ENCODE measurements around the gene CD83.
"Not testable (repeated sequence)": the region's sequence is repeated elsewhere in the genome, so short reads cannot be mapped to it uniquely, and the experiment has no call there.

Gene CD83, protein sequence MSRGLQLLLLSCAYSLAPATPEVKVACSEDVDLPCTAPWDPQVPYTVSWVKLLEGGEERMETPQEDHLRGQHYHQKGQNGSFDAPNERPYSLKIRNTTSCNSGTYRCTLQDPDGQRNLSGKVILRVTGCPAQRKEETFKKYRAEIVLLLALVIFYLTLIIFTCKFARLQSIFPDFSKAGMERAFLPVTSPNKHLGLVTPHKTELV

DNA sequence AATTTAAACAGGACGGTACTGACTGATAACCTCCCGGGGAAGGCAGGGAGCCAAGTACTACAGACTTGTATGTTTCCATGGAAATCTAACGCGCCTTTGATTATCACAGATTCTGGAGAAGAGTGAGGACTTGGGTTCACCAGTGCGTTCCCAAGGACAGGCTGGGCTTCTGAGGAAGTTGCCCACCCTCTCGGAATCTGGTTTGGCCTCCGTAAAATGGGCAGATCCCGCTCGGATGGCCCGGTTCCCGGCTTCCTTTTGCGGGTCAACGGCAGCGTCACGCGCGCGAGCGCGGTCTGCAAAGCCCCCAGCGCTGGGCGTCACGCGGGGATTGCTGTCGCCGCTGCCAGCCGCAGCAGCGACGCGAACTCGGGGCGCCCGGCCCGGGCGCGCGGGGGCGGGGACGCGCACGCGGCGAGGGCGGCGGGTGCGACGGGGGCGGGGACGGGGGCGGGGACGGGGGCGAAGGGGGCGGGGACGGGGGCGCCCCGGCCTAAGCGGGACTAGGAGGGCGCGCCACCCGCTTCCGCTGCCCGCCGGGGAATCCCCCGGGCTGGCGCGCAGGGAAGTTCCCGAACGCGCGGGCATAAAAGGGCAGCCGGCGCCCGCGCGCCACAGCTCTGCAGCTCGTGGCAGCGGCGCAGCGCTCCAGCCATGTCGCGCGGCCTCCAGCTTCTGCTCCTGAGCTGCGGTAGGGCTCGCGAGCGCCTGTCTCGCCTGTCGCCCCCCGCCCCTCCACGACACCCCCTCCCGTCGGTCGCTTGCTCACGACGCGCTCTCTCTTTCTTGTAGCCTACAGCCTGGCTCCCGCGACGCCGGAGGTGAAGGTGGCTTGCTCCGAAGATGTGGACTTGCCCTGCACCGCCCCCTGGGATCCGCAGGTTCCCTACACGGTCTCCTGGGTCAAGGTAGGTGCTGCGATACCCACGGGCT, at the start of gene CD83:
CD83 (plus strand) TSS at position 615 of the 933 bp plus-strand sequence; CDS start at position 655, 40 bp downstream.
- ATAC-seq (peak; percentile 95), DNase-seq (peak; percentile 83 to 86)
- Mint-ChIP-seq H3K27ac (peak within 1 kb of the TSS; percentile 94 to 95), H3K4me3 (peak within 1 kb of the TSS; percentile 93 to 95), H3K4me1 (peaks cover 45% of the 10 kb centered on the region), H3K27me3 (no peaks in the 10 kb centered on the region), H3K9me3 (no peaks in the 10 kb centered on the region)

DNA sequence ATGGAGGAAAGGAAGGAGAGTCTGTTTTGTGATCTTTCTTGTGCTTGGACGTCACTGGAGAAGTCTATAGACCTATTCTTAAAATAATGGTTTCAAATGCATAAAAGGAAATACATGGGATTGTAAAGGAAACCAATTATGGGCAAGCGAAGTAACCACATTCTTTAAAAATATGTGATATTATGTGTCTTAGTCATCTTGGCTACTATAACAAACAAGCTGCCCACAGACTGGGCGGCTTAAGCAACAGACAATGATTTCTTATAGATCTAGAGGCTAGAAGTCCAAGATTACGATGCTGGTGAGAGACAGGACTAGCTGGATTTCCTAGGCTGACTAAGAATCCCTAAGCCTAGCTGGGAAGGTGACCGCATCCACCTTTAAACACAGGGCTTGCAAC, 49.4 kb upstream of the CD83 start:
- no peaks in the 10 kb centered on the region for H3K27me3 Mint-ChIP-seq
- no peaks in the 10 kb centered on the region for H3K9me3 Mint-ChIP-seq
- peaks cover 43% of the 10 kb centered on the region for H3K4me1 Mint-ChIP-seq
- DNase-seq (peak in 1 of 2 donors; percentile 25), ATAC-seq (peak; percentile 77)
- peak overlapping the region; percentile 27 to 31 for H3K4me3 Mint-ChIP-seq
- H3K27ac Mint-ChIP-seq = peak overlapping the region in 1 of 2 donors; percentile 42

DNA sequence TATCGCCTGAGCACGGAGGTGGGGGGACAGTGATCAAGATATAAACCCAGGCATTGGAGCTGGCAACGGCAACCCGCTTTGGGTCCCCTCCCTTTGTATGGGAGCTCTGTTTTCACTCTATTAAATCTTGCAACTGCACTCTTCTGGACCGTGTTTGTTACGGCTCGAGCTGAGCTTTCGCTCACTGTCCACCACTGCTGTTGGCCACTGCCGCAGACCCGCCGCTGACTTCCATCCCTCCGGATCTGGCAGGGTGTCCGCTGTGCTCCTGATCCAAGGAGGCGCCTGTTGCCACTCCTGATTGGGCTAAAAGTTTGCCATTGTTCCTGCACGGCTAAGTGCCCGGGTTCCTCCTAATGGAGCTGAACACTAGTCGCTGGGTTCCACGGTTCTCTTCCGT, 48.9 kb upstream of the CD83 start:
- no peak overlapping the region for H3K27ac Mint-ChIP-seq
- no peak for ATAC-seq
- H3K27me3 Mint-ChIP-seq = no peaks in the 10 kb centered on the region
- H3K4me3 Mint-ChIP-seq = no peak overlapping the region
- H3K4me1 Mint-ChIP-seq = peaks cover 47% of the 10 kb centered on the region
- H3K9me3 Mint-ChIP-seq = no peaks in the 10 kb centered on the region
- no peak for DNase-seq

DNA sequence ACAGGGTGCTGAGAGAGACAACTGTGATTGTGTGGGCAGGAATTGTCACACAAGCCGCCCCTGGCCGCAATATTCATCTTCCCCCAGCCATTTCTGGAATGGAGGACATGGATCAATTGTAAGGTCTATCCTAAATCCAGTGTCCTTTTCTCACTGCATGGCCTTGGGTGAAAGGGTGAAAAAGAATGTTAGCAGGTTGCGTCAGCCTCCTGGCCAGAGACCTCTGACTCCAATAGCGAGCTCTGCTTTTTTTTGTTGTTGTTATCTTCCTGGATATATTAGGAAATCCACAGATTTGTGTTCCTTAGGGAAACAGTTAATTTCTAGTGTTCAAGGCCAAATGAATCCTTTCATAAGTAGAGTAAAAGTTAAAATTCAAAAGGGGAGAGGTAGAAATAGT, 47.1 kb upstream of the CD83 start:
- Mint-ChIP-seq H3K27me3 (no peaks in the 10 kb centered on the region), H3K4me1 (peaks cover 65% of the 10 kb centered on the region), H3K27ac (peak overlapping the region in 1 of 2 donors; percentile 34), H3K4me3 (no peak overlapping the region), H3K9me3 (no peaks in the 10 kb centered on the region)
- no peak for DNase-seq
- ATAC-seq = no peak

DNA sequence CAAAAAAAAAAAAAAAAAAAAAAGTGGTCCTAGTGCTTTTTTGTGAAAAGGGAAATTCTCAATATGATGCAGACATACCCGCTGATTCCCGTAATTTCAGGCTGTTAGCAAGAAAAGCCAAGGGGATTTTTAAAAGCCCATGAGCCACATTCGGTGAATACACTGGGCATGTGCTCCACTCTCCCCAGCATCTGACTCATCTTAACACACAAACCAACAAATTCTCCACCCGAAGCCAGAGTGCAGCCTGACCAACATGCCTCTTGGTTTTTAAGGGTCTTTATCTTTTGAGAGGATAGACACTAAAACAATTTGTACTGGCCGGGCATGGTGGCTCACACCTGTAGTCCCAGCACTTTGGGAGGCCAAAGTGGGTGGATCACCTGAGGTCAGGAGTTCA, 45.5 kb upstream of the CD83 start:
- H3K4me3 Mint-ChIP-seq = peak overlapping the region in 1 of 2 donors; percentile 45
- H3K9me3 Mint-ChIP-seq = no peaks in the 10 kb centered on the region
- H3K27ac Mint-ChIP-seq = no peak overlapping the region
- H3K4me1 Mint-ChIP-seq = peaks cover 67% of the 10 kb centered on the region
- no peaks in the 10 kb centered on the region for H3K27me3 Mint-ChIP-seq
- peak; percentile 82 for ATAC-seq
- DNase-seq = peak in 1 of 2 donors; percentile 72

DNA sequence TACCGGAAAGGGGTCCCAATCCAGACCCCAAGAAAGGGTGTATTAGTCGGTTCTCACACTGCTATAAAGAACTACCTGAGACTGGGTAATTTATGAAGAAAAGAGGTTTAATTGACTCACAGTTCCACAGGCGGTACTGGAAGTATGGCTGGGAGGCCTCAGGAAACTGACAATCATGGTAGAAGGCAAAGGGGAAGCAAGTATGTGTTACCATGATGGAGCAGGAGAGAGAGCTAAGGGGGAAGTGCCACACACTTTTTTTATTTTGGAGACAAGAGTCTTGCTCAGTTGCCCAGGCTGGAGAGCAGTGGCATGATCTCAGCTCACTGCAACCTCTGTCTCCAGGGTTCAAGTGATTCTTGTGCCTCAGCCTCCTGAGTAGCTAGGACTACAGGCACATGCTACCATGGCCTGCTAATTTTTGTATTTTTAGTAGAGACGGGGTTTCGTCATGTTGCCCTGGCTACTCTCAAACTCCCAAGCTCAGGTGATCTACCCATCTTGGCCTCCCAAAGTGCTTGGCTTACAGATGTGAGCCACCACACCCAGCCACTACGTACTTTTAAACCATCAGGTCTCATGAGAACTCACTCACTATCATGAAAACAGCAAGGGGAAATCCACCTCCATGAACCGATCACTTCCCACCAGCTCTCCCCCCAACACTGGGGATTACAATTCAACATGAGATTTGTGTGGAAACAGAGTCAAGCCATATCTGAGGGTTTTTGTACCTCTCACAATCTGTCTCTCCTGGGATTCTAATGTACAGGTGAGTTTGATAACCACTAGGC, 43.8 kb upstream of the CD83 start:
- not testable (repeated sequence) for ATAC-seq

DNA sequence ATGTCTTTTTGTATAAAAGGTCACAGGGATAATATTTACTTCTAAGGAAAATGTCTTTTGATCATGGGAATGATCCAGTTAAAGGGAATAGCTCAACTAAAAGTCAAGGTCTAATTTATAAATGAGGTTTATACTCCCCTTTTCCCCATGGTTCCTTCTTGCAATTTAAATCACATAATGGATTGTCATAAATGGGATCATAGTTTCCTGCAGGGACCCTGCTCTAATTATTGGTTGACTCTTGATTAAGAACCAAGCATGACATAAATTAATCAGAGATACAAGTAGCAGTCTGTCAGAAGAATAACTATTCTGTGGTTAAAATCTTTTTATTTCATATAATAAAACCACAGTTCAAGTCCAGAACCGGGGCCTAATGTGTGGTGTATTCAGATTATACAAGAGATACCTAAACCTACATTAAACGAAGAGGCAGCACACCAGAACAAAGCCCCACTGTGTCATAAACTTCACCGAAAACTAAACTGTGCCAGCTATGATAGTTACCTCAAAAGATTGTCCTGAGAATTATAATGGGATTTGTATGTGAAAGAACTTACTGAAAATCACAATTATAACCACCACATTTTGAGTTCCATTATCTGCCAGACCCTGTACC, 43.0 kb upstream of the CD83 start:
- peak; percentile 25 for ATAC-seq
- H3K27ac Mint-ChIP-seq = peak overlapping the region; percentile 96

More for the DNA sequence above, 43.8 kb upstream of the CD83 start:
- H3K27me3 Mint-ChIP-seq, DNase-seq, H3K9me3 Mint-ChIP-seq: not testable (repeated sequence)
- Mint-ChIP-seq H3K4me1 (peaks cover 64% of the 10 kb centered on the region), H3K4me3 (peak overlapping the region in 1 of 2 donors; percentile 79), H3K27ac (peak overlapping the region; percentile 29 to 90)

DNA sequence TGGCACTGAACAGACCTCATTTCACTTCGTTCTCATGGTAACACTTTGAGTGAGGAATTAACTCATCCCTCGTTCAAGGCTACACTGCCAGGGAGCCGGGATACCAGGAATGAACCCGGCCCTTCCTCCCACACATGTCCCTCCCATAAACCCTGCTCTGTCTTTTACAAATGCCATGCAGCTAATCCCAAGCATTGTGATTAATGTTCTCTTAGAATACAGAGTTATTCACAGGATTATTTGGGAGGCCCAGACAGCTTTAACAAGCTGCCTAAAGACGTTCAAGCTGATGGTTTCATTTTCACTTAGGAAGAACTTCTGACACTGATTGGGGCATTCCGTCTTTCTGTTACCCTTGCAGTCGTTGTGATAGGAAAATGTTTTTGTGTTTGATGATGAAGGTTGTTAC, 42.5 kb upstream of the CD83 start:
- DNase-seq (no peak), ATAC-seq (peak; percentile 76)
- Mint-ChIP-seq H3K27me3 (no peaks in the 10 kb centered on the region), H3K4me1 (peaks cover 72% of the 10 kb centered on the region), H3K9me3 (no peaks in the 10 kb centered on the region), H3K27ac (peak overlapping the region; percentile 96), H3K4me3 (peak overlapping the region; percentile 79 to 86)

More for the DNA sequence above, 43.0 kb upstream of the CD83 start:
- Mint-ChIP-seq H3K9me3 (no peaks in the 10 kb centered on the region), H3K27me3 (no peaks in the 10 kb centered on the region), H3K4me3 (peak overlapping the region; percentile 79 to 86), H3K4me1 (peaks cover 69% of the 10 kb centered on the region)
- DNase-seq = no peak

DNA sequence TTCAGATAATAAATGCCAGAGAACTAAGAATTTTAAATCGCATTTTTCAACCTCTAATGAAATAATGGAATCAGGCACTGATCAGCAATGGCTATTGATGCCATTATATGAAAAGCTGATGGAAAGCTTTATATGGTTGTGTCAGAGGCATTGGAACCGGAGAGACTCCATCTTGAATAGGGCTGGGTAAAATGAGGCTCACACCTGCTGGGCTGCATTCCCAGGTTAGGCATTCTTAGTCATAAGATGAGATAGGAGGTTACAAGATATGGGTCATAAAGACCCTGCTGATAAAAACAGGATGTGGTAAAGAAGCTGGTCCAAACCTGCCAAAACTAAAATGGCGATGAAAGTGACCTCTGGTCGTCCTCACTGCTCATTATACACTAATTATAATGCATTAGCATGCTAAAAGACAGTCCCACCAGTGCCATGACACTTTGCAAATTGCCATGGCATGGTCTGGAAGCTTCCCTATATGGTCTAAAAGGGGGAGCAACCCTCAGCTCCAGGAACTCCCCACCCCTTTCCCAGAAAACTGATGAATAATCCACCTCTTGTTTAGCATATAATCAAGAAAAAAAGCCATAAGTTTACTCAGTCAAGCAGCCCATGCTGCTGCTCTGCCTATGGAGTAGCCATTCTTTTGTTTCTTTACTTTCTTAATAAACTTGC, 40.2 kb upstream of the CD83 start:
- ATAC-seq (peak; percentile 59), DNase-seq (peak in 1 of 2 donors; percentile 48)
- no peak overlapping the region for H3K4me3 Mint-ChIP-seq

DNA sequence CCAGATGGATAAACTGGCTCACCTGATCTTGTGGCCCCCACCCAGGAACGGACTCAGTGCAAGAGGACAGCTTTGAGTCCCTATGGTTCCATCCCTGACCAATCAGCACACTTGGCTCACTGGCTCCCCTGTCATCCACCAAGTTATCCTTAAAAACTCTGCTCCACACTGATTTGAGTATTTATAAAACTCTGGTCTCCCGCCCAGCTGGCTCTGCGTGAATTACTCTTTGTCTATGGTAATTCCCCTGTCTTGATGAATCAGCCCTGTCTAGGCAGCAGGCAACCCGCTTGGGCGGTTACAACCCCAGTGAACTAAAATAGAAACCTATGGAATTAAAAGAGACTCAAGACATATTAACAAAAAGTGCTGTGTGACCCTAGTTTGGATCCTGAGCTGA, 38.1 kb upstream of the CD83 start:
- H3K27me3 Mint-ChIP-seq = no peaks in the 10 kb centered on the region
- H3K4me1 Mint-ChIP-seq = peaks cover 43% of the 10 kb centered on the region
- ATAC-seq = peak; percentile 52
- H3K27ac Mint-ChIP-seq = peak overlapping the region in 1 of 2 donors; percentile 8
- no peak for DNase-seq
- H3K9me3 Mint-ChIP-seq = no peaks in the 10 kb centered on the region
- no peak overlapping the region for H3K4me3 Mint-ChIP-seq

More for the DNA sequence above, 40.2 kb upstream of the CD83 start:
- H3K27me3 Mint-ChIP-seq = no peaks in the 10 kb centered on the region
- peaks cover 56% of the 10 kb centered on the region for H3K4me1 Mint-ChIP-seq
- peak overlapping the region in 1 of 2 donors; percentile 82 for H3K27ac Mint-ChIP-seq
- no peaks in the 10 kb centered on the region for H3K9me3 Mint-ChIP-seq

DNA sequence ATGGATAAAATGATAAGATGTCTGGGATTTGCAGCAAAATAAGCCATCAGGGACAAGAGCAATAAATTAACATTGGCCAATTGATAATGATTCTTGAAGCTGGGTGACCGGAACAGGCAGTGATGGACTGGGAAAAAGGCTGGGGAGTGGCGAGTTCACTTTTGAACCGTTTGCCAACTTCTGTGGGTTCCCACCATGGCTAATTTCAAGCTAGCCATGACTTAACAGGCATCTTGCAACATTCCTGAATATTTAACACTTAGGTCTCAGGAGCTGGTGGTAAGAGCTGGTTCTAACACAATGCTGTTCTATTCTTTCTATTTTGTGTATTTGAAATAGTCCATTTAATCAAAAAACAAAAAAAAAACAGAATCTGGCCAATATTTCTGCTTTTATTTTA, 37.6 kb upstream of the CD83 start:
- H3K9me3 Mint-ChIP-seq = no peaks in the 10 kb centered on the region
- ATAC-seq = no peak
- peaks cover 5% of the 10 kb centered on the region for H3K27me3 Mint-ChIP-seq
- no peak overlapping the region for H3K4me3 Mint-ChIP-seq
- no peak overlapping the region for H3K27ac Mint-ChIP-seq
- DNase-seq = no peak
- H3K4me1 Mint-ChIP-seq = peaks cover 37% of the 10 kb centered on the region

DNA sequence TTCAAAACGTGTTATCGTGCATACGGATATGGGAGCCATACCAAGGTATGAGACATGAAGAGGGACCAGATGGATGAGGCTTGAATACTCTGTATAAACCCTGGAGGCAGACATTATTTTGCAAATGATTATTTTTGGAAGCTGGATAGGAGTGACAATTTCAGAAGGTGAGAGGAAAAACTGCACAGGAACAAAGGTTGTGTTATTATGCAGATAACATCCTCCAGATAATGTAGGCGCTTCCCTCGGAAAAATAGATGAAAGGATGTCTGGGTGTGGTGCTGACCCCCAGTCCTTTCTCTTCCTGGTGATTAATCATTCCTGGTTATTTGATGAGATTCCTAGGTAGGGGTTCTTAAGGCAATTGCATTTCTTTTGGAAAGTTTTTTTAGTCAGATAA, 36.4 kb upstream of the CD83 start:
- Mint-ChIP-seq H3K4me1 (peaks cover 40% of the 10 kb centered on the region), H3K9me3 (no peaks in the 10 kb centered on the region), H3K4me3 (no peak overlapping the region), H3K27me3 (peaks cover 6% of the 10 kb centered on the region), H3K27ac (no peak overlapping the region)
- DNase-seq (no peak), ATAC-seq (no peak)

DNA sequence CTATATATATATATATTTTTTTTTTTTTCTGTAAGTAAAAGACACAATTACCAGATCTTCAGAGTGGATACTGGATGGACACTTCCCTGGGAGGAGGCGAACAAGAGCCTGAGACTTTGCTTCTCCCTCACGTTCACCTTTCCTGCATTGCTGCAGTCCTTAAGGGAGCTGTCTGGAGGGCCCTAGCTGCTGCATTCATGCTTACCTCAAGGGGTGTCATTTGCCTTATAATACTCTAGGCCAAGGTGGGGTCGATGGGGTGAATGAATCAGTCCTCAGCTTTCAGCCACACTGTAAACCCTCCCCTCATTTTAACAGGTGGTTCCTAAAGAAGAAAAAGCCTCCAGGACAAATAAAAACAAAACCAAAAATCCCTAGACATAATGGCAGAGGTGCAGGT, 34.8 kb upstream of the CD83 start:
- Mint-ChIP-seq H3K9me3 (no peaks in the 10 kb centered on the region), H3K4me1 (peaks cover 33% of the 10 kb centered on the region), H3K27me3 (peaks cover 6% of the 10 kb centered on the region), H3K4me3 (no peak overlapping the region), H3K27ac (no peak overlapping the region)
- ATAC-seq (no peak), DNase-seq (no peak)

DNA sequence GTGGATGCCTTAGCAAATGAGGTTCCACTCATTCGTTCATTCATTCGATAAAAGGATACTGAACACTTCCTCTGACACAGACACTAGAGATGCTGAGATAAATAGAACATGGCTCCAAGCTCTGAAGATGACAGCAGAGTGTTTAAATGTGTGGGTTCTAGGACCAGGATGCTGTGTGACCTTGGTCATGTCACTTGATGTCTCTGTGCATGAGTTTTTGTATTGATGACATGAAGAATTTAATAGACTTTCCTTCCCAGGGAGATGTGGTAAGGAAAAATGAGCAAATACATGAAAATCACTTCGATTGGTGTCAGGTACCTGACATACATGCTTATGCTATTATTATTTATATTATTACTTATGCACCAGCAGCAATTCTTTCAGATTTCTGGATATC, 34.3 kb upstream of the CD83 start:
- Mint-ChIP-seq H3K9me3 (no peaks in the 10 kb centered on the region), H3K4me1 (peaks cover 31% of the 10 kb centered on the region), H3K27me3 (peaks cover 6% of the 10 kb centered on the region), H3K4me3 (no peak overlapping the region), H3K27ac (no peak overlapping the region)
- no peak for ATAC-seq
- no peak for DNase-seq

All from stimulated activated naive CD8-positive, alpha-beta T cell treated with anti-CD3 and anti-CD28 coated beads, Interleukin-15, amount 100 ng/mL, for 72 hours (primary cell).